ENCODE data around the gene CFAP46.

DNA sequence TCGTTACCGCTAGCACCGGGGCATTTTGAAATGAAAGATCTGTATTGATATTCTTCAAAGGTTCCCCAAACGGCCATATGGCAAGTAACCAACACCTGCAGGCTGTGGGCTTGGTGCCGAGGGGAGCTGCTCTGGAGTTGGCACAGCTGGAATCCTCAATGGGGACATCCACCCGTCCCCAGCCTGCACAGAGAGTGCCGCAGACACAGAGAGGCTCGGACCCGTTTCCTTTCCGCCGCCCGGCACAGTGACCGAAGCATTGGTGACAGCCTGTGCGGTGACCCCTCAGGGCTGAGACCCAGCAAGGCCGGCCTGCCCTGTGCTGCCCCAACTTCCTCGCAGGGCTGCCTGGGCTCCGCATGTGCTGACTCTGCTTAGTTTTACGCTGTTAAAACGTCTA is 4.5 kb downstream of the CFAP46 start:
- TF ChIP-seq, protein P1, sequence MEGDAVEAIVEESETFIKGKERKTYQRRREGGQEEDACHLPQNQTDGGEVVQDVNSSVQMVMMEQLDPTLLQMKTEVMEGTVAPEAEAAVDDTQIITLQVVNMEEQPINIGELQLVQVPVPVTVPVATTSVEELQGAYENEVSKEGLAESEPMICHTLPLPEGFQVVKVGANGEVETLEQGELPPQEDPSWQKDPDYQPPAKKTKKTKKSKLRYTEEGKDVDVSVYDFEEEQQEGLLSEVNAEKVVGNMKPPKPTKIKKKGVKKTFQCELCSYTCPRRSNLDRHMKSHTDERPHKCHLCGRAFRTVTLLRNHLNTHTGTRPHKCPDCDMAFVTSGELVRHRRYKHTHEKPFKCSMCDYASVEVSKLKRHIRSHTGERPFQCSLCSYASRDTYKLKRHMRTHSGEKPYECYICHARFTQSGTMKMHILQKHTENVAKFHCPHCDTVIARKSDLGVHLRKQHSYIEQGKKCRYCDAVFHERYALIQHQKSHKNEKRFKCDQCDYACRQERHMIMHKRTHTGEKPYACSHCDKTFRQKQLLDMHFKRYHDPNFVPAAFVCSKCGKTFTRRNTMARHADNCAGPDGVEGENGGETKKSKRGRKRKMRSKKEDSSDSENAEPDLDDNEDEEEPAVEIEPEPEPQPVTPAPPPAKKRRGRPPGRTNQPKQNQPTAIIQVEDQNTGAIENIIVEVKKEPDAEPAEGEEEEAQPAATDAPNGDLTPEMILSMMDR (IDR thresholded peaks at IDR 0.05), result no peak
- TF ChIP-seq EP300 (IDR thresholded peaks at IDR 0.05), result no peak
